GM18867 (cell line): ENCODE results near the gene NAGLU.

Experiments
- ATAC-seq: cut with Tn5 transposase; IDR thresholded peaks from one replicate; pipeline ENCODE4 v1.9.1; 2021; ENCODE audit warnings: mild to moderate bottlenecking, moderate library complexity; ENCODE audit not compliant: unreplicated experiment

Gene NAGLU

DNA sequence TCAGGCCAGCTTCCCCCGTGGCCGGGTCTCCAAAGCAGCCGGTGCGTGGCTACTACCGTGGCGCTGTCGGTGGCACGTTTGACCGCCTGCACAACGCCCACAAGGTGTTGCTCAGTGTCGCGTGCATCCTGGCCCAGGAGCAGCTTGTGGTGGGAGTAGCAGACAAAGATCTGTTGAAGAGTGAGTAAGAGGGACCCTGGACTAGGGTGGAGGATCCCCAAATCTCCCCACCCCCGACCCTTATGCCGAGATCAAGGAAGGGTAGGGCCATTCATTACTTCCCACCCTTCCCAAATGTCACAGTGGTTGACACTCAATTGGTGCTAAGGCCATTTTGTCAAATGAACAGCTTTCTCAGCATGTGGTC, 27.1 kb downstream of the NAGLU start:
- ATAC-seq = no peak

DNA sequence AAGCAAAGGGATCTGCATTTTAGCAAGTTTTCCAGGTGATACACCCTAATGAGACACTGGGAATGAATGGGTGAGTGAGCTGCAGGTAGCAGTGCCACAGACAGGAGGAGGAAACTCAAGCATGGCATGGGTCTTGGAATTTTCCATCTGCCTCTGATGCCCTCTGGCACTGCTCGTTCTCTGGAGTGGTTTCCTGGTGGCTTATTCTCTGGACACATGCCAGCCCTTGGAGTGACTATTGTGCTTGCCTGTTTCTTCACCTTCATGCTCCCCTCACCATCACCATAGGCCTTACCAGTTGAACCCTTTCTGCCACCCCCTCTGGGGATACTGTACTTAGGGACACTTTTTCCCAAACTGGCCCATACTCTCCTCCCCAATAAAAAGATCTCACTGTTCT, 27.5 kb downstream of the NAGLU start:
- ATAC-seq = no peak

DNA sequence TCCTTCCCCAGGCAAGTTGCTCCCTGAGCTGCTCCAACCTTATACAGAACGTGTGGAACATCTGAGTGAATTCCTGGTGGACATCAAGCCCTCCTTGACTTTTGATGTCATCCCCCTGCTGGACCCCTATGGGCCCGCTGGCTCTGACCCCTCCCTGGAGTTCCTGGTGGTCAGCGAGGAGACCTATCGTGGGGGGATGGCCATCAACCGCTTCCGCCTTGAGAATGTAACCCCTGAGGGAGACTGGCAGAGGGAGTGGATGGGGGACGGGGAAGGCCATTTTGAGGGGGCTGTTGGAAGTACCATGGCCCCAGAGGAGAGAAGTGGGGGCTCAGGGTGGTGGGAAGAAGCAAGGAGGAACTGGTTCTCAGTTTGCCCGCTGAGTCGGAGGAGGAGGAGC, 27.9 kb downstream of the NAGLU start:
- no peak for ATAC-seq

DNA sequence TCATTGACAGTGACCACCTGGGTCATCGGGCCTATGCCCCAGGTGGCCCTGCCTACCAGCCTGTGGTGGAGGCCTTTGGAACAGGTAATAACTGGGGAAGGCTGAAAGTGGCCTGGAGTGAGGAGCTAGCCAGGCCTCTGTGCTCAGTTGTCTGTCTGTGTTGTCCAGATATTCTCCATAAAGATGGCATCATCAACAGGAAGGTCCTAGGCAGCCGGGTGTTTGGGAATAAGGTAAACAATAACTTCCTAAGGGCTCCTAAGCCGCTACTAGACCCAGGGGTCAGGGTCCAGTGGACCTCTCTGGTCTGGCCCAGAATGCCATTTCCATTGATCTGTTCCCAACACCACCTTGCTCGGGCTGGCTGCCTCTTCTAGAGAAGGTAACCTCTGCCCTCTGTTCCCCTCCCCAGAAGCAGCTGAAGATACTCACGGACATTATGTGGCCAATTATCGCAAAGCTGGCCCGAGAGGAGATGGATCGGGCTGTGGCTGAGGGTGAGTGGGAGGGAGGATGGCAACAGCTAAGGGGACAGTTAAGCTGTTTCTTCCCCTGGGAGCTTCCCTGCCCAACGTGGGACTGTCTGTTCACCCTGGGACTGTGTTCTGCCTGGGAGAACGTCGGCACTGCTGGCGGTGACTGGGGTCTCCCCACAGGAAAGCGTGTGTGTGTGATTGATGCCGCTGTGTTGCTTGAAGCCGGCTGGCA, 28.9 kb downstream of the NAGLU start:
- no peak for ATAC-seq

DNA sequence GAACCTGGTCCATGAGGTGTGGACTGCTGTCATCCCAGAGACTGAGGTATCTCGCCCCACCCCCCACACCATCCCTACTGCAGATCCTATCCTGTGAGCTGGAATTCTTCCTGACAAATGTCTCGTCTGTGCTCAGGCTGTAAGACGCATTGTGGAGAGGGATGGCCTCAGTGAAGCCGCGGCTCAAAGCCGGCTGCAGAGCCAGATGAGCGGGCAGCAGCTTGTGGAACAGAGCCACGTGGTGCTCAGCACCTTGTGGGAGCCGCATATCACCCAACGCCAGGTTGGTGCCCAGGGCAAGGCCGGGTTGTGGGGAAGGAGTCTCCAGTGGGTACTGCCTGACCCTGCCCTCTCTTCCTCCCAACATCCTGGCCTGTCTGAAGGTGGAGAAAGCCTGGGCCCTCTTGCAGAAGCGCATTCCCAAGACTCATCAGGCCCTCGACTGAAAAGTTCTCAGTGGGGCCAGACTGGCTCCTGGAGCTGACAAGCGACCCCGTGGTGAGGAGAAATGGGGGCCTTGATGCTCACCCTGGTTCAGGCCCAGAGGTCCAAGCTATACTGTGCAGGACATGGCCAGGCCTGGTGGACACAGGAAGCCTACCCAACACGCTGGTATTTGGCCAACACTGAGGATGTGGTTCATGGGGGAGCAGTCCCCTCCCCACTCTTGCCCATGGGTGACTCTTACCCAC, 29.6 kb downstream of the NAGLU start:
- no peak for ATAC-seq

DNA sequence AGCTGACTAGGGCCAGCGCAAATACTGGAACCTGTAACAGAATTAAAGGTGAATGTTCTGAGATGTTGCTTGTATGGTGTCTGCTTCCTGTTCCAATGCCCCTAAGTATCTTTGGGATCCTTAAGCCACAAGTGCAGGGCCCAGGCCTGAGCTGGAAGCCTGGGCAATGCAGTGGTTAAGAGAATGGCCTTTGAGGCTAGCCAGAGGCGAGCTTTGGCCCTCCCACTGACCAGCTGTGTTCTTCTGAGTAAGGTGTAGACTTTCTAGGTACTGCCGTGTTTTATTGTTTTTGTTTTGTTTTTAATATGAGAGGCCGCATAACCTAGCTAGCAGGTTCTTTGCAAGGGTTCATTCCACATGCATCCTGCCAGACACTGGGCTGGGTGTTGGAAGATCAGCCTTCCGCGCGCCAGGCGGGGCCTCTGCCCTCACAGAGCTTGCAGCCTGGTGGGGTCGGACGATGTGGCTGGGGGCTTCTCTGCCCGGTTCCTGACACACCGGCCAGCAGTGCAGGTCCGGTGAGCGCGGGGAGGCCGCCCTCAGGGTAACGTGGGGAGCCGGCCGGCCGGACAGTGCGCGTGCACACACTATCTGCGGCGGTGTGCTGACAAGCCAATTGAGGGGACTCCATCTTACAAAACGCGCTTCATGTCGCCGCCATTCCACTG, 30.3 kb downstream of the NAGLU start:
- no peak for ATAC-seq

DNA sequence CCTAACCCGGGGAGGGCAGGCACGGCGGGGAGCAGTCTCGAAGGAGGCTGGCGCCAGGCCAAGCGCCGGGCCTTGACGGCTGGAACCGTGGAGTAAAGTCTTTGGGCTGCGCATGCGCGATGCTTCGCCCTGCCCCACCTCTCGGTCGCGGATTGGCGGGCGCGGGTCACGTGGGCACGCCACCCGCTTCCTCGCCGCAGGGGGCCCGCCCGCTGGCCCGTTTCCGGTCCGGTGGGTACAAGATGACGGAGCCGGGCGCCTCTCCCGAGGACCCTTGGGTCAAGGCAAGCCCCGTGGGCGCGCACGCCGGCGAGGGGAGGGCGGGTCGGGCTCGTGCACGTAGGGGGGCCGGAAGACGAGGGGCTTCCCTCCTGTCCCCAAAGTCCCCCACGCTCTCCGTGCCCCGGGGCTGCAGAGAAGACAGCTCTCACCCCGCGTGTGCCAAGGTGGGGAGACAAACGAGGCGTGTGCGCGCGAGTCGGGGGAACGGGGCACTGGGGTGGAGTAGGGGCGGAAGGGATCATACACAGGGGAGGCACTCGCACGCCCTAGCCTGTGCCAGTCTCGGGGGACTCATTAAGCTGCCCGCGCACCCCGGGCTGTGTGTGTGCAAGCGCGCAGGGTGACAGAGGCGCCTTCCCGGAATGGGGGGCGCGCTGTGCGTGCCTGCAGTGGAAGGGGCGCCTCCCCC, 31.0 kb downstream of the NAGLU start, which contains the start of gene MLX:
Gene MLX, plus strand, starts transcription at position 218 of the 691 bp plus-strand sequence. Its CDS starts 25 bp downstream, at position 243.
- ATAC-seq = peak; percentile 61

DNA sequence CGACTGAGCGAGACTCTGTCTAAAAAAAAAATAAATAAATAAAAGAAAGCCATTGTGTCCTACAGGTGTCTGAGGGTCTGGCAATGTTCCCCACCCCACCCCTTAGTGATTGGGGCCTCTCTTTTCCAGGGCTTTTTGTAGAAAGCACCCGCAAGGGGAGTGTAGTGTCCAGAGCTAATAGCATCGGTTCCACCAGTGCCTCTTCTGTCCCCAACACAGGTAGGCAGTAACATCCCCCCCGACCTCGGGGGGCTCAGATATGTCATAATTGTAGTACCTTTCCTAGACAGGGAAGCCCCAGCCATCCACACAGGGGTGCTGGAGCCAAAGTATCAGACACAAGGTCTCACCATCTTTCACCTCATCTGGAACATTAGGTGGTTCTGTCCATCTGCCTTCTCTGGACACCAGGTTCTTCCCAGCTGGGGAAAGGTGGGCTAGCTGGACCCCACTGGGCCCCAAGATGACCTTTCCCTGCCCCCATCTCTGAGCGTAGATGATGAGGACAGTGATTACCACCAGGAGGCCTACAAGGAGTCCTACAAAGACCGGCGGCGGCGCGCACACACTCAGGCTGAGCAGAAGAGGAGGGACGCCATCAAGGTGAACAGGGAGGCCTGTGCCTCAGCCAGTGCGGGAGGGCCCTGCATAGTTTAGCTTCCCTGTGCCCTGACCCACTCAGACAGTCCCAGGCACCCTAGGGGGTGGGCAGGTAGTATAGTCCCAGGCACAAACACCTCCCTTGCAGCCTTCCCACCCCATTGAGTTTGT, 32.5 kb downstream of the NAGLU start:
- ATAC-seq = no peak

DNA sequence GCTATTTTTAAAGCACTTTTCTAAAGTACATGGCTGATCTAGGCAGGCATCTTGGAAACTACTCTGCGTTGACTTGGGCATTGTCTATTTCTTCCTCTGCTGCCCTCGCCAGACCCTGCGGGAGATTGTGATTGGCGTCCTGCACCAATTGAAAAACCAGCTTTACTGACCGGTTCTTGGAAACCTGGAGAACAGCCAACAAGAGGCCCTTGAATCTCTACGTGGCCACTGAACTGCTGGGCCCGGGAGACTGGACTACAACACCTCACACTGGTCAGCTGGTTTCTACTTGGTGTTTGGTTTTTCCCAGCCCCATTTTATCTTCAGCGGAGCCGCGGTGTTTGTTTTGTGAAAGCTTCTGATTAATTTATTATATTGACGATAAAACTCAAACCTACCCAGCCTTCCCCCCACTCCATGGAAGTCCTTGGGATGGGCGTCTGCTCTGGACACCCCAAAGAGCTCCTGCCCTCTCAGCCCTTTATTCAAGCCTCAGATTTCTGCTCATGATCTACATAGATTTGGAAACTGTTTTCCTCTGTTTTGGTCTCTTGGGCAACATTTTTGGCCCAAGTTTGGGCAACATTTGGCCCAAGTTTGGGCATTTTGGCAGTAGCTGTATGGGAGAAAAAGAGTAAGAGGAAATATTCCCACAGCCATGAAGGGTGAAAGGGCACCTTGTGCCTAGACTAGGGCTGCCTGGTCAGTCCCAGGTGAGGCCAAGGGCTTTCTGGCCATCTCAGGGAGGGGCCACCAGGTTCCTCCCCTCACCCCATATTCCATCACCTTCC, 35.6 kb downstream of the NAGLU start:
- no peak for ATAC-seq

DNA sequence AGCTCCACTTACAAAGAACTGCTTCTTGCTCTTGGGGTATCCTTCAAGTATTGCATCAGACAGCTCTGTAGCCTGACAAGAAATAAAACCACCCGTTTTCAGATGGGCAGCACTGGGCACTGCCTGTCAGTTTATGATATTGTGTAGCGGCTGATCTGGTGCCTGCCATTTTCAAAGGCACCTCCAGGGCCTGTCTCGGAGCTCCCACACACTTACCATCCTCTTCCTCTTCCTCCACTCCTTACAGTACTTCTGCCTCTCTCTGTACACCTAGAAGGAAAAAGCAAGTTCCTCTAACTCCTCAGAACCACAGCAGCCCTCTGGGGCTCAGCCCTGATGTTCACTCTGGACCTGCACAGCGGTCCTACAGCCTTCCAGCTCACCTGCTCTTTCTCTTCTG, 37.1 kb downstream of the NAGLU start:
- ATAC-seq = no peak

DNA sequence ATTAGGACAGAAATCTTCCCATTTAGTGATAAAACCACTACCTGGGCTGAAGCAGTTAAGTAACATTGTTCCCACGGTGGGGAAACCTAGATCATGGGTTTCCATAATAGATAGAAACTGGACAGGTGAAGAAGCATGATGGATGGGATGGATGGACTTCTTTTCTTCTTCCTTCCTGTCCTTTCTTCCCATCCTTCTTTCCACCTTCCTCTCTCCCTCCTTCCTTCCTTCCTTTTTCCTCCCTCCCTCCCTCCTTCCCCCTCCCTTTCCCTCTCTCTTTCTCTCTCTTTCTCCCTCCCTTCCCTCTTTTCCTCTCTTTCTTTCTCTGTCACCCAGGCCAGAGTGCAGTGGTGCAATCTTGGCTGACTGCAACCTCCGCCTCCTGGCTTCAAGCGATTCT, 38.4 kb downstream of the NAGLU start:
- no peak for ATAC-seq

DNA sequence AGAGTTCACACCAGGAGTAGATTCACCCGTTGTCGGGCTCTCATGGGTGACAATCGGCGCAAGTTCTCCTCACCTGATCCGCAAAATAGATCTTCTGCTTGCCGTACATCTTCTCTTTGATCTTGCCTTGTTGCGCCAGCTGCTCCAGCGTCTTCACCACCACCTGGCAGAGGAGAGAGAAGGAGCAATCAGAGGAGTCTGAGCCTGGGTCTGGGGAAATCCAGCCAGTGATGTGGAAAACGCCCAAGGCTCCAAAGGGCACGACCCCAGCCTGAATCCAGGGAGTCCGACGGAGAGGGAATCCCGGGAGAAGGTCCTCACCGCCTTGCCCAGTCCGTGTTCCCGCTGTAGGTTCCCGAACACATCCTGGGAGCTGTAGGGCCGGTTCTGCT, 41.1 kb downstream of the NAGLU start:
- ATAC-seq = no peak

DNA sequence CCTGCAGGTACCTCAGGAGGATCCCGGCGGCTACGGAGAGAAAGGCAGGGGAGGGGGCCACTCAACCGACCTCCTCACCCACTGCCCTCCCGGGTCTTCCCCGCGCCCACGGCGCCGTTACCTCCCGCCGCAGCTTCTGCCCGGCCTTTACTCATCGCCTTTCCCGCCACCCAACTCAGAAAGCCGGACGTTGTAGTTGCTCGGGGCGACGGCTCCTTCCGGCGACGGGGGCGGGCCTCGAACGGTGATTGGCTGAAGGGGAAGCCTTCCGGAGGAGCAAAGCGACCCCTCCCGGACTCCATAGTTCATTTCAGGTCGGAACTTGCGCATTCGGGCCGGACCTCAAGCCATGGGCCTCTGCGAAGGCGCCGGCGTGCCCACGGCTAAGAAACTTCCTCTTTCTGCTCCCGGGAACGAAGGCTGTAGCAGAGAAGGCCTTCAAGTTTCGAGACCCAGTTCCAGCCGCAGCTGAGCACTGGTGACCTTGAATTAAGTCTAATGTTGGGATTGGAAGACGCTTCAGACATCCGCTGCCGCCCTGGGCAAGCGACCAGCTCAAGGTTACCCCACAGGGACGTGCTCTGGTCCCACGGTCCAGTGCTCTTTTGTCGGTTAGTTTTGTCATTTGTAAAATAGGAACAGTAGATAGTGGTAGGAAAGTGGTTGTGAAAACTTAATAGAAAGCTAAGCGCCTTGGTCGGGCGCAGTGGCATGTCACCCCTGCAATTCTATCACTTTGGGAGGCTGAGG, 41.7 kb downstream of the NAGLU start, which contains the start of gene PSMC3IP:
Gene PSMC3IP, minus strand, starts transcription at position 198 of the 750 bp plus-strand sequence. Its CDS starts 43 bp downstream, at position 155.
- ATAC-seq = peak; percentile 66

DNA sequence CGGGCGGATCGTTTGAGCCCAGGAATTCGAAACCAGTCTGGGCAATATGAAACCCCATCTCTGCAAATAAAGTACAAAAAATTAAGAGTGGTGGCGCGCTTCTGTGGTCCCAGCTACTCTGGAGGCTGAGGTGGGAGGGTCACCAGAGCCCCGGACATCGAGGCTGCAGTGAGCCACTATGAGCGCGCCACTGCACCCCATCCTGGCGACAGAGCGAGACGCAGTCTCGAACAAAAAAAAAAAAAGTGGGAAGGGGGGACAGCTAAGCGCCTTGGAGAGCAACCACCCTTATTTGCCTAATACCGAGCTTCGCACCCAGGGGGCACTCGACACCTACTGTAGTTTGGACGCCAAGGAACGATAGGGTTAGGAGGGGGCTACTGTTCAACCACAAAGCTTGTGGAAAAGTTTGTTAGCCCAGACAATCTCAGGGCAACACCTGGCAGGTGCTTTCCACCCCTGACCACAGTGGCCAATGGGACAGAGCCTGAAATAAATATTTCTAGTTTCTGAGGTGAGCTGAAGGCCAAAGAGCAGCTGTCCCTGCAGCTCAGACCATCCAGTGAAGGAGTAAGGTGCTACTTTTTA, 42.3 kb downstream of the NAGLU start:
- peak; percentile 47 for ATAC-seq

DNA sequence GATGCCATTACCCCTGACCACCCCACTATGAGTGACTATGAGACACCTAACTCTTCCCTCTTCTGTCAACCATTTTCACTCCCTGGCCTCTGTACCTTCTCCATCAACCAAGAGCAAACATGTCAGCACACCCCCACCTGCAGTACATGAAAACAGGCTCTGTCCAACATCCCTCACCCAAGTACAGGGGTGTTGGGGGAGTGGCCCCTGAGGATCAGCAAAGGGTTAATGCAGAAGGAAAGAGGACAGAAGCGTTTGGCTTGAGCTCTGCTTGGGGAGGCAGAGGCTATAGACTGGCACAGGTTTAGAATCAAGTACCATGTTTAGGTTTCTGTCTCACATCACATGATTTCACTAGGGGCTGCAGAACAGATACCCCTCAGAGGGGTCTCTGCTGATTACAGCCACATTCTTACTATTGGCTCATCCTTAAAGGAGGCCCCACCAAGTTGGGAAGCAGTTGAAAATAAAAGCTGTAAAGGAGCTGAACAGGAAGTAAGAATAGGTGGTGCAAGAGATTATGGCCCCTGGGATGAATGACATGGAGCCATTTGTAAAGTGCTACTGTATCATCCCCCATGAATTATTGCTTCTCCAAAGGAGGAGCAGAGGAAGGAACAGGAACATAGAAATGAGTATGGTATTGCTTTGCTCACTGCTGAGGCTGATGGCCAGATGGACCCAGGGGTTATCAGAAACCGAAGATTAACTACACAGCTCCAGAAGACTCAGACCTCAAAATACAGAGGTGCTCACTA, 43.9 kb downstream of the NAGLU start:
- no peak for ATAC-seq

DNA sequence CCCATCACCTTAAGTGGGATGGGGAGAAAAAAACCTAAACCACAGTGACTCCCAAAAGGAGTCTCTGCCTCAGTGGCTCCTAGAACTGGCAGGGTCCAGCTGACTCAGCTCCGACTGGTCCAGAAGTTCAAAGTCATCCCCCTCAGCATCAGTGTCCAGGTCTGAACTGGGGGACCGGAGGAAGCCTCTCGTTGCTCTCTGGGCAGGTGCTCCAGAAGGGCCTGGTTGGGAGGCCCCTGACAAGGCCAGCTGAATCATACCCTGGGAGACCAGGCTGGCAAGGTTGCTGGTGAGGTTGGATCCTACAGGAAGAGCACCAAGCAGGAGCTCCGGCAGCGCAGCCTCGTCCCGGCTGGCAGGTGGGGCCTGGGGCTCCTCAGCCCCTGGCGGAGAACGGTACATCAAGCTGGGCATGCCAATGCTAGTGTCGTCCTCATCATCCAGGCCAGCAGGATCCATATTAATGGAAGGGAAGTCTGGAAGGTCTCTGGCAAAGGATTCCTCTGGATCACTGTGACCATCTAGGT, 45.8 kb downstream of the NAGLU start:
- no peak for ATAC-seq

DNA sequence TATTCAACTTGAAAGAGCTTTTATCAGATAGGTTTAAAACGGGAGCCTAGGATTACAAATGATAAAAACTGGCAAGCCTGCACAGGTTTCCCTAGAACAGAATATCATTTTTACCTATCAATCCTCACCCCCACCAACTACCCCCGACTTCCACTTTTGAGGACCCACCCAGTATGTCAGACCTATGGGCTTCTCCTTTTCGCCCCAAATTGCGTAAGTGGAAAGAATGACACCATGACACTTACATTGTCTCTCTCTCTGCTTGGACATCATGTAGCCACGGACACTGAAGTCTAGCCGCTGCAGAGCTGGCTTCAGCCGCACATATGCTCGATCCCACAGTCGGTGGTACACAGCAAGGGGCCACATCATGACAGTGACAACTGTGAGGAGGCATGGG, 48.8 kb downstream of the NAGLU start:
- no peak for ATAC-seq

DNA sequence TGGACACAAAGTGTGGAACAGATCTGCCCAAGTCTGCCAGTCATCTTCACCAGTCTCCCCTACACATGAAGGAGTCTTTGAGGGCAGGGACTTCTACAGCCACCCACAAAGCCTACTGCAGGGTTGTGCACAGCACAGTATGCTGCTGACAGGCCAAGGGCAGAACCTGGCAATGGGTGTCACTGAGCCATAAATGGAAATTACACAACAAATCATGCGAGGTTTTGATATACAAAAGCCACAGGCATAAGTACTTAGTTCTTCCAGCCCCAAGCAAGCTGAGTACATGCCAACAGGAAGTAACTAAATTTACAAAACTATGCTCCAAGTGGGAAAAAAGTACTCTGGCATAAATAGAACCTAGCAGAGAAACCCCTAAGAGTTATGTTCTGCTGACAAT, 49.3 kb downstream of the NAGLU start:
- ATAC-seq = no peak
